ENCODE results near the gene ANAPC15.

The ANAPC15 gene

GRCh38 chr11:72102162-72102561 lies 10.3 kb downstream of the ANAPC15 start:
- Histone ChIP-seq H3K27me3 (ENCODE audit: insufficient read depth, insufficient read length) (no peaks in the 10 kb centered on the region), H3K4me3 (ENCODE audit: insufficient read length, low read depth) (peak overlapping the region; percentile 69), H3K9ac (ENCODE audit: insufficient read length, low read depth) (peak overlapping the region; percentile 95), H3K4me1 (ENCODE audit: insufficient read depth, insufficient read length) (no peaks in the 10 kb centered on the region), H3K9me3 (ENCODE audit: insufficient read depth, low read length) (no peaks in the 10 kb centered on the region), H3K36me3 (ENCODE audit: insufficient read depth, insufficient read length, low read length) (peaks cover 53% of the 10 kb centered on the region)
- no peak for DNase-seq (ENCODE audit: low read depth, low spot score)
- TF ChIP-seq ZNF274 (IDR thresholded peaks at IDR 0.05; ENCODE audit: low read depth, low read length), result no peak
- no peak for TF ChIP-seq YY1 (IDR thresholded peaks at IDR 0.05; ENCODE audit: insufficient read depth, insufficient read length)
- TF ChIP-seq SUZ12 (IDR thresholded peaks at IDR 0.05; ENCODE audit: extremely low read depth, insufficient read depth, insufficient read length), result no peak

- Histone ChIP-seq H3K36me3 (ENCODE audit: insufficient read depth, insufficient read length, low read length) (peaks cover 59% of the 10 kb centered on the region), H3K27me3 (ENCODE audit: insufficient read depth, insufficient read length) (no peaks in the 10 kb centered on the region), H3K9me3 (ENCODE audit: insufficient read depth, low read length) (no peaks in the 10 kb centered on the region), H3K4me3 (ENCODE audit: insufficient read length, low read depth) (no peak overlapping the region), H3K9ac (ENCODE audit: insufficient read length, low read depth) (no peak overlapping the region), H3K4me1 (ENCODE audit: insufficient read depth, insufficient read length) (no peaks in the 10 kb centered on the region)
- TF ChIP-seq YY1 (IDR thresholded peaks at IDR 0.05; ENCODE audit: insufficient read depth, insufficient read length) (no peak), SUZ12 (IDR thresholded peaks at IDR 0.05; ENCODE audit: extremely low read depth, insufficient read depth, insufficient read length) (no peak), ZNF274 (IDR thresholded peaks at IDR 0.05; ENCODE audit: low read depth, low read length) (no peak)
- no peak for DNase-seq (ENCODE audit: low read depth, low spot score)
Measured at GRCh38 chr11:72100462-72100861, 12.0 kb downstream of the ANAPC15 start.

DNA sequence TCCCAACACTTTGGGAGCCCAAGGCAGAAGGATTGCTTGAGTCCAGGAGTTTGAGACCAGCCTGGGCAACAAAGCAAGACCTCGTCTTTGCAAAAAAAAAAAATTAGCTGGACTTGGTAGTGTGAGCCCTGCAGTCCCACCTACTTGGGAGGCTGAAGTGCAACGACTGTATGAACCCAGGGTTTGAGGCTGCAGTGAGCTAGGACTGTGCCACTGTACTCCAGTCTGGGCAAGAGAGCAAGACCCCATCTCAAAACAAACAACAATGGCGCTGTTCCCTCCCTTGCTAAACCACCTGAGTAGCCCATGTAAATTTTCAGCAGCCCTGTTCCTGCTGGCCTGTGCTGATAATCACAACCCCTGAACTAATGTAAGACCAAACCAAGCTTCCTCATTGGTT lies 12.5 kb downstream of the ANAPC15 start:
- Histone ChIP-seq H3K9me3 (ENCODE audit: insufficient read depth, low read length) (no peaks in the 10 kb centered on the region), H3K9ac (ENCODE audit: insufficient read length, low read depth) (no peak overlapping the region), H3K4me1 (ENCODE audit: insufficient read depth, insufficient read length) (no peaks in the 10 kb centered on the region), H3K36me3 (ENCODE audit: insufficient read depth, insufficient read length, low read length) (peaks cover 64% of the 10 kb centered on the region), H3K4me3 (ENCODE audit: insufficient read length, low read depth) (no peak overlapping the region), H3K27me3 (ENCODE audit: insufficient read depth, insufficient read length) (no peaks in the 10 kb centered on the region)
- TF ChIP-seq YY1 (IDR thresholded peaks at IDR 0.05; ENCODE audit: insufficient read depth, insufficient read length), result no peak
- TF ChIP-seq ZNF274 (IDR thresholded peaks at IDR 0.05; ENCODE audit: low read depth, low read length), result no peak
- TF ChIP-seq SUZ12 (IDR thresholded peaks at IDR 0.05; ENCODE audit: extremely low read depth, insufficient read depth, insufficient read length), result no peak
- no peak for DNase-seq (ENCODE audit: low read depth, low spot score)

GRCh38 chr11:72098741-72099140 lies 13.8 kb downstream of the ANAPC15 start:
- DNase-seq (ENCODE audit: low read depth, low spot score), result no peak
- Histone ChIP-seq H3K4me1 (ENCODE audit: insufficient read depth, insufficient read length) (no peaks in the 10 kb centered on the region), H3K4me3 (ENCODE audit: insufficient read length, low read depth) (no peak overlapping the region), H3K36me3 (ENCODE audit: insufficient read depth, insufficient read length, low read length) (peaks cover 72% of the 10 kb centered on the region), H3K27me3 (ENCODE audit: insufficient read depth, insufficient read length) (no peaks in the 10 kb centered on the region), H3K9ac (ENCODE audit: insufficient read length, low read depth) (no peak overlapping the region), H3K9me3 (ENCODE audit: insufficient read depth, low read length) (no peaks in the 10 kb centered on the region)
- no peak for TF ChIP-seq YY1 (IDR thresholded peaks at IDR 0.05; ENCODE audit: insufficient read depth, insufficient read length)

- Histone ChIP-seq H3K4me1 (ENCODE audit: insufficient read depth, insufficient read length) (peaks cover 3% of the 10 kb centered on the region), H3K4me3 (ENCODE audit: insufficient read length, low read depth) (no peak overlapping the region), H3K27me3 (ENCODE audit: insufficient read depth, insufficient read length) (no peaks in the 10 kb centered on the region), H3K9ac (ENCODE audit: insufficient read length, low read depth) (no peak overlapping the region), H3K9me3 (ENCODE audit: insufficient read depth, low read length) (no peaks in the 10 kb centered on the region), H3K36me3 (ENCODE audit: insufficient read depth, insufficient read length, low read length) (peaks cover 53% of the 10 kb centered on the region)
- DNase-seq (ENCODE audit: low read depth, low spot score), result peak; percentile 63
- no peak for TF ChIP-seq YY1 (IDR thresholded peaks at IDR 0.05; ENCODE audit: insufficient read depth, insufficient read length)
- TF ChIP-seq ZNF274 (IDR thresholded peaks at IDR 0.05; ENCODE audit: low read depth, low read length), result no peak
- TF ChIP-seq SUZ12 (IDR thresholded peaks at IDR 0.05; ENCODE audit: extremely low read depth, insufficient read depth, insufficient read length), result no peak
Measured at GRCh38 chr11:72091292-72091691, 21.2 kb downstream of the ANAPC15 start.

DNA sequence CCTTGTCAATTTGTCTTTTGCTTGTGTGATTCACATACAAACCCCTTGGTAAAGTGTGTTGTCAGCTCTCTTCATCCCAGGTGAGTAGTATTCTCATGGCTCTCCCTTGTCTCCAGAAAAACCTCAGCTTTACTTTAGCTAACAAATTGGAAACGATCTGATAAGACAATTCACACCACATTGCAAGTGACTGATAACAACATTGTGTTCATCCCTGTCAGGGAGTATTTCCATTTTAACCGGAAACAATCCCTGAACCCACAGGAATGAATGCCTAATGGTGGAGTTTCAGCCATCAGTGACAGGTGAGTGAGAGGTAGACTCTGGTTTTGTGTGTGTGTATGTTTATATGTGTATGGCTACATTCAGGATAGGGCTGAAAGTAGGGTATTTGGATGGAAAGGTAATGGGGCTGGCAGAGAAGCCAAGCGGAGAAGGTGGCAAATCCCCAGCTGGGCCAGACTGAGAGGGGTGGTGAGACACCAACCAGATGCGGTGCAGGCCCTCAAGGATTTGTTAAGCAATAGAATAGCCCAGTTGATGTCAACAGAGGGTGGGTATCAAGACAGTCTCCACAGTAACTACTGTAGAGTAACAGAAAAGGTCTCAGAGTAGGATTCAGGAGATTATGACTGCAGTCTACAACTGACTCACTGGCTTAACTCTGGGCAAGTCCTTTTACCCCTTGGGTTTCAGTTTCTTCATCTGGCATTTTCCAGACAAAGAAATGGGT lies 24.3 kb downstream of the ANAPC15 start:
- H3K9me3 ChIP-seq (ENCODE audit: insufficient read depth, low read length), result no peaks in the 10 kb centered on the region
- no peak overlapping the region for H3K4me3 ChIP-seq (ENCODE audit: insufficient read length, low read depth)
- peaks cover 37% of the 10 kb centered on the region for H3K36me3 ChIP-seq (ENCODE audit: insufficient read depth, insufficient read length, low read length)

GRCh38 chr11:72085621-72086351 lies 26.7 kb downstream of the ANAPC15 start:
- H3K9me3 ChIP-seq (ENCODE audit: insufficient read depth, low read length), result no peaks in the 10 kb centered on the region
- TF ChIP-seq YY1 (IDR thresholded peaks at IDR 0.05; ENCODE audit: insufficient read depth, insufficient read length) (no peak), ZNF274 (IDR thresholded peaks at IDR 0.05; ENCODE audit: low read depth, low read length) (no peak), SUZ12 (IDR thresholded peaks at IDR 0.05; ENCODE audit: extremely low read depth, insufficient read depth, insufficient read length) (no peak)
- H3K27me3 ChIP-seq (ENCODE audit: insufficient read depth, insufficient read length), result no peaks in the 10 kb centered on the region
- DNase-seq (ENCODE audit: low read depth, low spot score), result no peak
- peaks cover 28% of the 10 kb centered on the region for H3K36me3 ChIP-seq (ENCODE audit: insufficient read depth, insufficient read length, low read length)
- H3K9ac ChIP-seq (ENCODE audit: insufficient read length, low read depth), result no peak overlapping the region
- H3K4me3 ChIP-seq (ENCODE audit: insufficient read length, low read depth), result no peak overlapping the region
- no peaks in the 10 kb centered on the region for H3K4me1 ChIP-seq (ENCODE audit: insufficient read depth, insufficient read length)

More for the DNA sequence above, 24.3 kb downstream of the ANAPC15 start:
- Histone ChIP-seq H3K27me3 (ENCODE audit: insufficient read depth, insufficient read length) (no peaks in the 10 kb centered on the region), H3K9ac (ENCODE audit: insufficient read length, low read depth) (no peak overlapping the region), H3K4me1 (ENCODE audit: insufficient read depth, insufficient read length) (peaks cover 3% of the 10 kb centered on the region)
- TF ChIP-seq SUZ12 (IDR thresholded peaks at IDR 0.05; ENCODE audit: extremely low read depth, insufficient read depth, insufficient read length), result no peak
- TF ChIP-seq YY1 (IDR thresholded peaks at IDR 0.05; ENCODE audit: insufficient read depth, insufficient read length), result no peak
- no peak for DNase-seq (ENCODE audit: low read depth, low spot score)
